Uterus (tissue), 2 donors: Measurements from ENCODE around the gene NOL4L.

Experiments
- CTCF ChIP-seq, 4 experiments: fragments of 200-600 bp in 2 of 4; fragments of 450-650 bp in 2 of 4; sonication (generic) in 2 of 4; IDR thresholded peaks; one replicate each; pipeline ENCODE4 v1.5.1; 2016 to 2019; ENCODE audit warnings: antibody characterized with exemption in 4 of 4, mild to moderate bottlenecking in 2 of 4, moderate library complexity in 1 of 4
- POLR2A ChIP-seq, 2 donors: fragments of 450-650 bp; IDR thresholded peaks; one replicate each; pipeline ENCODE4 v1.6.1; 2016; ENCODE audit warnings: antibody characterized with exemption in 2 of 2, mild to moderate bottlenecking in 1 of 2, moderate library complexity in 1 of 2

- TF ChIP-seq CTCF (IDR thresholded peaks at IDR 0.05) = no peak
- TF ChIP-seq POLR2A (IDR thresholded peaks at IDR 0.05) = no peak
Measured at GRCh38 chr20:32622585-32623468, 37.7 kb upstream of the NOL4L start.
